Heart right ventricle (tissue), 16 donors: ENCODE data around the gene UTP11. TPM values are rescaled to one million over a fixed set of nuclear protein-coding genes. Genes with fewer than 3 reads are reported as not detected.

ENCODE experiments used
- ATAC-seq, 8 donors: fragments of 200-7000 bp; cut with Tn5 transposase; one replicate each; pipeline ENCODE4 v1.9.1; 2020; ENCODE audit warnings: mild to moderate bottlenecking in 8 of 8, moderate library complexity in 8 of 8, moderate number of reproducible peaks in 1 of 8
- DNase-seq, 2 donors: peaks; one replicate each; pipeline ENCODE4 v3.0.0-alpha.2; 2020
- H3K27ac ChIP-seq, 10 donors: fragments of 200-600 bp; sonication (generic) in 2 of 10; one replicate each; pipeline versions ENCODE4 v1.5.0 to v1.8.0; 2020 to 2022; ENCODE audit warnings: mild to moderate bottlenecking in 3 of 10
- H3K27me3 ChIP-seq, 7 donors: fragments of 200-600 bp; one replicate each; pipeline ENCODE4 v1.8.0; 2021 to 2022; ENCODE audit warnings: mild to moderate bottlenecking in 2 of 7
- H3K36me3 ChIP-seq, 9 donors: fragments of 200-600 bp; sonication (generic) in 1 of 9; one replicate each; pipeline versions ENCODE4 v1.5.0 to v1.8.0; 2020 to 2022; ENCODE audit warnings: mild to moderate bottlenecking in 2 of 9
- H3K4me1 ChIP-seq, 9 donors: fragments of 200-600 bp; sonication (generic) in 1 of 9; one replicate each; pipeline versions ENCODE4 v1.5.0 to v1.8.0; 2020 to 2022; ENCODE audit warnings: mild to moderate bottlenecking in 4 of 9
- H3K4me3 ChIP-seq, 10 donors: fragments of 200-600 bp; sonication (generic) in 2 of 10; one replicate each; pipeline versions ENCODE4 v1.5.0 to v1.8.0; 2020 to 2022; ENCODE audit warnings: mild to moderate bottlenecking in 7 of 10, moderate library complexity in 2 of 10
- H3K9me3 ChIP-seq, 11 donors: fragments of 200-600 bp in 10 of 11; sonication (generic) in 2 of 11; one replicate each; pipeline versions ENCODE4 v1.5.0 to v1.8.0; 2013 to 2022; ENCODE audit warnings: mild to moderate bottlenecking in 2 of 11, control low read depth in 1 of 11, moderate library complexity in 1 of 11
- WGBS, 2 donors: extraction: QIAGEN DNeasy Blood & Tissue Kit; methylation state at CpG; one replicate each; pipeline ENCODE4 v1.1.7; 2013; ENCODE audit warnings: inconsistent platforms in 1 of 2; 5-methylcytosine and 5-hydroxymethylcytosine counted together
- intact Hi-C, 10 donors: fragments of 100-400 bp; cut with DNase I; formaldehyde crosslinking; loops; one replicate each; pipeline versions ENCODE4 v1.11.1 to v1.14.2; 2022
- polyA plus RNA-seq, 2 donors: library from polyadenylated mRNA; stranded (reverse); fragments of 200-250 nt; gene quantifications; one replicate each; pipeline ENCODE4 v1.2.3, GENCODE V29; 2013
- total RNA-seq, 10 donors: library from RNA; stranded (reverse); fragmentation: NEBNext Ultra II Directional in 3 of 10; extraction: Animal tissue kit (Norgen Biotek cat#: 25700) in 3 of 10; gene quantifications; one replicate each; pipeline versions ENCODE4 v1.2.1 to v1.2.4, GENCODE V29; 2021 to 2023
- TF ChIP-seq, protein P1 (sequence below), 9 donors: fragments of 200-600 bp; sonication (generic) in 2 of 9; IDR thresholded peaks; one replicate each; pipeline versions ENCODE4 v1.5.0 to v1.8.0; 2021 to 2022; ENCODE audit warnings: antibody characterized with exemption in 9 of 9, mild to moderate bottlenecking in 5 of 9, moderate library complexity in 1 of 9
- donor health status: Arrhythmogenic right ventricular cardiomyopathy.
- donor health status: ischemic (EF 13 %, LVEDD 7.1; RV severe dilation, severe dysfunction).
- donor health status: healthy with polysubstance abuse.
- donor health status: DM: no; HTN: yes; CAD: no.
- donor health status: DM: no; HTN: no; CAD: no.
- donor health status: ischemic (EF 25% LVEDD 6.9; RV normal size, moderate dysfunction).
- donor health status: ischemic (EF 25% LVEDD 5.7; RV mildly dilated, moderate dysfunction).
- donor health status: healthy.
- donor health status: DM: yes; HTN: yes; CAD: no.
- donor health status: Ischemic cardiomyopathy.
- donor health status: ischemic (EF 35%, LVEDD 5.7; RV mildly dilated, moderate dysfunction).
- donor health status: nonischemic (EF 11% LVEDD 7.7; RV severe dilation, severe dysfunction).
- donor health status: DM: yes; HTN: yes; CAD: no.
- donor health status: PGD.
- donor health status: ischemic (EF 29% LVEDD 5.4; RV normal size, mild dysfunction).
- donor health status: nonischemic (EF 23%, LVEDD 6.1; RV moderate dilation, normal function).

The UTP11 gene
- total and polyA plus RNA-seq, 12 donors: 22.9 to 59.8 (median 35.8) TPM

GRCh38 chr1:38020396-38020795 is 7.9 kb downstream of the UTP11 start:
- H3K4me3 ChIP-seq: no peak overlapping the region
- no peaks in the 10 kb centered on the region for H3K27me3 ChIP-seq
- peaks cover 5 to 97% (median 66%) of the 10 kb centered on the region in 9 donors for H3K36me3 ChIP-seq
- TF ChIP-seq, protein P1, sequence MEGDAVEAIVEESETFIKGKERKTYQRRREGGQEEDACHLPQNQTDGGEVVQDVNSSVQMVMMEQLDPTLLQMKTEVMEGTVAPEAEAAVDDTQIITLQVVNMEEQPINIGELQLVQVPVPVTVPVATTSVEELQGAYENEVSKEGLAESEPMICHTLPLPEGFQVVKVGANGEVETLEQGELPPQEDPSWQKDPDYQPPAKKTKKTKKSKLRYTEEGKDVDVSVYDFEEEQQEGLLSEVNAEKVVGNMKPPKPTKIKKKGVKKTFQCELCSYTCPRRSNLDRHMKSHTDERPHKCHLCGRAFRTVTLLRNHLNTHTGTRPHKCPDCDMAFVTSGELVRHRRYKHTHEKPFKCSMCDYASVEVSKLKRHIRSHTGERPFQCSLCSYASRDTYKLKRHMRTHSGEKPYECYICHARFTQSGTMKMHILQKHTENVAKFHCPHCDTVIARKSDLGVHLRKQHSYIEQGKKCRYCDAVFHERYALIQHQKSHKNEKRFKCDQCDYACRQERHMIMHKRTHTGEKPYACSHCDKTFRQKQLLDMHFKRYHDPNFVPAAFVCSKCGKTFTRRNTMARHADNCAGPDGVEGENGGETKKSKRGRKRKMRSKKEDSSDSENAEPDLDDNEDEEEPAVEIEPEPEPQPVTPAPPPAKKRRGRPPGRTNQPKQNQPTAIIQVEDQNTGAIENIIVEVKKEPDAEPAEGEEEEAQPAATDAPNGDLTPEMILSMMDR (IDR thresholded peaks at IDR 0.05): no peak
- no peak overlapping the region for H3K27ac ChIP-seq
- no peaks in the 10 kb centered on the region for H3K9me3 ChIP-seq
- ATAC-seq: no peak
- intact Hi-C loops: loop anchor here in 5 of 10 donors (10.0 kb wide), 1 partner anchor 814 kb away; no protein-coding TSS in a partner anchor
- no peak for DNase-seq
- H3K4me1 ChIP-seq: peaks cover 7 to 35% (median 20%) of the 10 kb centered on the region in 9 donors
- WGBS, 2 donors: 92 to 97% methylated on average over 2 of the region's 2 CpGs

DNA sequence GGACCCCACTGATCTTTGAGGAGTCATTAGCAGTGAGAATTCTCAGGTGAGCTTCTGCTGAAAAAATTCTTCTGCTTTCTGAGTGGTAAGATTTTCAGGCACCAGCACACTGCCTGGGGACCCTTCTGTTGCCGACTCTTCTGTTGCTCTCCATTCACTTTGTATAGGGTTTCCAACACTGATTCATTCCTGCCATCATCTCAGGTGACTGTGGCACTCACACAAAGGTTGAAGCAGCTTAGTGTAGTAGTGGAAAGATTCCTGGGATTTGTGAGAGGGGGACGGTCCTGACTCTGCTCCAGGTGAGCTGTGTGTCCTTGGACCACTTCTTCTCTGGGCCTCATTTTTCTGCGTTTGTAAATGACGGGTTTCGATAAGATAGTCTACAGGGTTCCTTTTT is 9.4 kb downstream of the UTP11 start:
- Histone ChIP-seq H3K9me3 (no peaks in the 10 kb centered on the region), H3K27me3 (no peaks in the 10 kb centered on the region), H3K4me3 (no peak overlapping the region), H3K27ac (no peak overlapping the region), H3K4me1 (peaks cover 0 to 19% (median 9%) of the 10 kb centered on the region in 9 donors), H3K36me3 (peaks cover 5 to 99% (median 72%) of the 10 kb centered on the region in 9 donors)
- no peak for ATAC-seq
- DNase-seq: no peak
- TF ChIP-seq, protein P1 (IDR thresholded peaks at IDR 0.05): no peak
- intact Hi-C loops: loop anchor here in 5 of 10 donors (10.0 kb wide), 1 partner anchor 813 kb away; no protein-coding TSS in a partner anchor
- 89 to 95% methylated on average over 5 of the region's 5 CpGs for WGBS, 2 donors

- DNase-seq (no peak), ATAC-seq (peak in 2 of 8 donors; percentile 20 to 54)
- Histone ChIP-seq H3K27me3 (no peaks in the 10 kb centered on the region), H3K9me3 (no peaks in the 10 kb centered on the region), H3K36me3 (peaks cover 4 to 92% (median 69%) of the 10 kb centered on the region in 9 donors), H3K4me3 (no peak overlapping the region), H3K27ac (no peak overlapping the region), H3K4me1 (peaks cover 0 to 11% (median under 1%) of the 10 kb centered on the region in 9 donors)
- TF ChIP-seq, protein P1 (IDR thresholded peaks at IDR 0.05): no peak
- intact Hi-C loops: loop anchor here in 5 of 10 donors (10.0 kb wide), 1 partner anchor 812 kb away; no protein-coding TSS in a partner anchor
- WGBS, 2 donors: 72 to 80% methylated on average over 3 of the region's 3 CpGs
These were observed 10.3 kb downstream of the UTP11 start for GRCh38 chr1:38022810-38023209.

DNA sequence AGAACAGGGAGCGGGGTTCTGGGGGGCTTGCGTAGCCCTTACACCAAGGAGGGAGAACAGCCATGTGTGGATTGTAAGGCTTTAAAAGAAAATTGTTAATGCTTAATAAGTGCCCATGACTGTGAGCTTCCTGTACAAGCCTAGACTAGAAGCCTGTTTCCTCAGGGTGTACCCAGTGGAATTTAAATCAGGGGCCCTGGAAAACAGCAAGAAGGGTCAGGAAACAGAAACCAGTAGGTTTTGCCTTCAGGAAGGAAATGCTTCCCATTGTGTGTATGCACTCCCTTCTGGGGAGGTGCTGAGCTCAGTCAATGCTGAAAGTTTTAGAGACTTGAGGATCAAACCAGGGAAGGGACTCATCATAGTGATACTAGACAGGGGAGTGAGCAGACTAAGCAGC is 12.7 kb downstream of the UTP11 start:
- 98% methylated on average over 2 of the region's 2 CpGs for WGBS, 2 donors

More for the DNA sequence above, 12.7 kb downstream of the UTP11 start:
- ATAC-seq (no peak), DNase-seq (no peak)
- Histone ChIP-seq H3K27me3 (no peaks in the 10 kb centered on the region), H3K4me1 (peaks cover 9 to 30% (median 16%) of the 10 kb centered on the region in 9 donors), H3K27ac (no peak overlapping the region), H3K4me3 (no peak overlapping the region), H3K36me3 (peaks cover 0 to 68% (median 53%) of the 10 kb centered on the region in 9 donors), H3K9me3 (no peaks in the 10 kb centered on the region)
- TF ChIP-seq, protein P1 (IDR thresholded peaks at IDR 0.05): no peak
- intact Hi-C loops: loop anchor here in 7 of 10 donors (5.0 to 10.0 kb wide), 2 partner anchors 810 to 812 kb away; no protein-coding TSS in a partner anchor
